Common myeloid progenitor, CD34-positive (primary cell): ENCODE results near the gene PRKAG2.
"Not testable (repeated sequence)": the region's sequence is repeated elsewhere in the genome, so short reads cannot be mapped to it uniquely, and the experiment has no call there.

ENCODE experiments used
- CTCF ChIA-PET: fragments of 350-600 bp; sonication (Branson Sonifier 250); formaldehyde crosslinking; loops from one replicate; lab custom pipeline; 2021; ENCODE audit warnings: antibody characterized with exemption; lab: Charles Lee
- POLR2A ChIA-PET: fragments of 350-600 bp; sonication (Branson Sonifier 250); formaldehyde crosslinking; loops from one replicate; lab custom pipeline; 2021; ENCODE audit warnings: antibody characterized with exemption; lab: Charles Lee
- DNase-seq, 3 donors: peaks; one replicate each; pipeline versions ENCODE4 v3.0.0 to v3.0.0-alpha.2; 2013
- H3K27ac ChIP-seq, 2 experiments: 1 replicate in 1 of 2; 2 replicates in 1 of 2; pipeline ENCODE4 v1.7.0; 2013; ENCODE audit warnings: inconsistent platforms in 2 of 2, low read length in 2 of 2, mild to moderate bottlenecking in 2 of 2, low read depth in 1 of 2, moderate library complexity in 1 of 2; ENCODE audit not compliant: severe bottlenecking in 2 of 2, insufficient read depth in 1 of 2, poor library complexity in 1 of 2
- H3K27me3 ChIP-seq, 5 experiments: replicated peaks in 2 of 5; 1 replicate in 3 of 5; 2 replicates in 2 of 5; pipeline versions ENCODE4 v1.6.1 to v1.7.0; 2013; ENCODE audit warnings: low read length in 4 of 5, mild to moderate bottlenecking in 2 of 5, moderate library complexity in 2 of 5, inconsistent platforms in 1 of 5; ENCODE audit not compliant: insufficient read depth in 5 of 5, control insufficient read depth in 4 of 5
- H3K36me3 ChIP-seq, 4 experiments: 1 replicate in 2 of 4; 2 replicates in 2 of 4; pipeline versions ENCODE4 v1.6.1 to v1.7.0; 2013; ENCODE audit warnings: low read length in 3 of 4, control low read depth in 1 of 4, mild to moderate bottlenecking in 1 of 4; ENCODE audit not compliant: control insufficient read depth in 4 of 4, insufficient read depth in 4 of 4
- H3K4me1 ChIP-seq, 4 experiments: 1 replicate in 3 of 4; 2 replicates in 1 of 4; pipeline versions ENCODE4 v1.6.1 to v1.7.1; 2013; ENCODE audit warnings: low read length in 3 of 4, mild to moderate bottlenecking in 3 of 4, control low read depth in 1 of 4, inconsistent platforms in 1 of 4, moderate library complexity in 1 of 4; ENCODE audit not compliant: control insufficient read depth in 4 of 4, insufficient read depth in 4 of 4; ENCODE audit errors: control extremely low read depth in 1 of 4
- H3K4me3 ChIP-seq, 7 experiments: 1 replicate in 4 of 7; 2 replicates in 3 of 7; pipeline versions ENCODE4 v1.5.1 to v1.7.0; 2013; ENCODE audit warnings: mild to moderate bottlenecking in 7 of 7, low read length in 6 of 7, moderate library complexity in 6 of 7, inconsistent platforms in 2 of 7, low read depth in 2 of 7, control low read depth in 1 of 7; ENCODE audit not compliant: insufficient read depth in 4 of 7, control insufficient read depth in 1 of 7; ENCODE audit errors: extremely low read depth in 1 of 7
- H3K9me3 ChIP-seq, 5 experiments: 1 replicate in 4 of 5; 2 replicates in 1 of 5; pipeline versions ENCODE4 v1.6.1 to v1.7.1; 2013; ENCODE audit warnings: low read length in 4 of 5, mild to moderate bottlenecking in 2 of 5, inconsistent platforms in 1 of 5, low read depth in 1 of 5, moderate library complexity in 1 of 5; ENCODE audit not compliant: control insufficient read depth in 4 of 5, insufficient read depth in 2 of 5; ENCODE audit errors: control extremely low read depth in 1 of 5
- WGBS: methylation state at CpG from one replicate; pipeline ENCODE4 v1.1.5; 2013; ENCODE audit not compliant: insufficient coverage; 5-methylcytosine and 5-hydroxymethylcytosine counted together

Gene PRKAG2

GRCh38 chr7:151845412-151846205 lies 31.3 kb downstream of the PRKAG2 start:
- Histone ChIP-seq H3K4me3 (no peak overlapping the region), H3K9me3 (no peaks in the 10 kb centered on the region), H3K27ac (no peak overlapping the region), H3K36me3 (peaks cover 0 to 7% (median 0%) of the 10 kb centered on the region in 4 experiments), H3K4me1 (peaks cover 0 to 40% (median 7%) of the 10 kb centered on the region in 4 experiments), H3K27me3 (no peaks in the 10 kb centered on the region)
- ChIA-PET POLR2A (no interaction called here), CTCF (interaction anchor here (1.3 to 2.2 kb wide), 2 partner anchors 24 to 31 kb away, joined by 3 to 6 read pairs; partner anchors contain the start of gene PRKAG2)
- DNase-seq = no peak
- WGBS = 89% methylated on average over 22 of the region's 28 CpGs

GRCh38 chr7:151844825-151845200 lies 32.1 kb downstream of the PRKAG2 start:
- Histone ChIP-seq H3K4me3 (no peak overlapping the region), H3K27me3 (no peaks in the 10 kb centered on the region), H3K27ac (no peak overlapping the region), H3K36me3 (peaks cover 0 to 7% (median 0%) of the 10 kb centered on the region in 4 experiments), H3K9me3 (no peaks in the 10 kb centered on the region), H3K4me1 (peaks cover 2 to 40% (median 6%) of the 10 kb centered on the region in 4 experiments)
- POLR2A ChIA-PET = no interaction called here
- no peak for DNase-seq
- CTCF ChIA-PET = interaction anchor here (1.3 kb wide), 1 partner anchor 25 kb away, joined by 3 read pairs; no protein-coding TSS in a partner anchor
- WGBS = 97% methylated on average over 12 of the region's 13 CpGs

GRCh38 chr7:151844071-151844824 lies 32.7 kb downstream of the PRKAG2 start:
- Histone ChIP-seq H3K4me3 (no peak overlapping the region), H3K36me3 (peaks cover 0 to 7% (median 0%) of the 10 kb centered on the region in 4 experiments), H3K27ac (no peak overlapping the region), H3K4me1 (peaks cover 4 to 44% (median 10%) of the 10 kb centered on the region in 4 experiments), H3K27me3 (no peaks in the 10 kb centered on the region), H3K9me3 (no peaks in the 10 kb centered on the region)
- WGBS = 92% methylated on average over 19 of the region's 20 CpGs
- POLR2A ChIA-PET = interaction anchor here (0.6 kb wide), 1 partner anchor 9 kb away, joined by 3 read pairs; no protein-coding TSS in a partner anchor
- CTCF ChIA-PET = no interaction called here
- DNase-seq = no peak

- CTCF ChIA-PET = interaction anchor here (0.7 kb wide), 1 partner anchor 15 kb away, joined by 4 read pairs; no protein-coding TSS in a partner anchor
- H3K9me3 ChIP-seq = no peaks in the 10 kb centered on the region
- peaks cover 0 to 7% (median 0%) of the 10 kb centered on the region in 4 experiments for H3K36me3 ChIP-seq
- no peak overlapping the region for H3K4me3 ChIP-seq
- POLR2A ChIA-PET = interaction anchor here (0.6 kb wide), 1 partner anchor 10 kb away, joined by 3 read pairs; no protein-coding TSS in a partner anchor
- H3K27me3 ChIP-seq = no peaks in the 10 kb centered on the region
- DNase-seq = no peak
- H3K27ac ChIP-seq = no peak overlapping the region
- peaks cover 4 to 53% (median 20%) of the 10 kb centered on the region in 4 experiments for H3K4me1 ChIP-seq
- 91% methylated on average over 5 of the region's 5 CpGs for WGBS
Observed at GRCh38 chr7:151843181-151843580, 33.7 kb downstream of the PRKAG2 start.

GRCh38 chr7:151841395-151842051 lies 35.4 kb downstream of the PRKAG2 start:
- H3K4me3 ChIP-seq, H3K36me3 ChIP-seq, H3K27ac ChIP-seq, DNase-seq, POLR2A ChIA-PET, H3K9me3 ChIP-seq, H3K27me3 ChIP-seq, CTCF ChIA-PET: not testable (repeated sequence)
- peaks cover 4 to 70% (median 28%) of the 10 kb centered on the region in 4 experiments for H3K4me1 ChIP-seq
- 100% methylated on average over 1 of the region's 1 CpG for WGBS

GRCh38 chr7:151840088-151840910 lies 36.6 kb downstream of the PRKAG2 start:
- DNase-seq = no peak
- H3K9me3 ChIP-seq = no peaks in the 10 kb centered on the region
- POLR2A ChIA-PET = no interaction called here
- WGBS = 92% methylated on average over 17 of the region's 18 CpGs
- CTCF ChIA-PET = interaction anchor here (0.7 to 1.0 kb wide), 2 partner anchors 57 to 93 kb away, joined by 3 to 4 read pairs; no protein-coding TSS in a partner anchor
- H3K36me3 ChIP-seq = peaks cover 0 to 5% (median 0%) of the 10 kb centered on the region in 4 experiments
- no peaks in the 10 kb centered on the region for H3K27me3 ChIP-seq
- H3K4me1 ChIP-seq = peaks cover 4 to 71% (median 28%) of the 10 kb centered on the region in 4 experiments
- H3K4me3 ChIP-seq = peak overlapping the region in 1 of 7 experiments; percentile 16
- H3K27ac ChIP-seq = no peak overlapping the region
